Glomerular visceral epithelial cell (primary cell): ENCODE data around the gene GALC.

Experiments
- DNase-seq: peaks from one replicate; pipeline ENCODE4 v3.0.0-alpha.2; 2016; ENCODE audit errors: extremely low spot score

Gene GALC

DNA sequence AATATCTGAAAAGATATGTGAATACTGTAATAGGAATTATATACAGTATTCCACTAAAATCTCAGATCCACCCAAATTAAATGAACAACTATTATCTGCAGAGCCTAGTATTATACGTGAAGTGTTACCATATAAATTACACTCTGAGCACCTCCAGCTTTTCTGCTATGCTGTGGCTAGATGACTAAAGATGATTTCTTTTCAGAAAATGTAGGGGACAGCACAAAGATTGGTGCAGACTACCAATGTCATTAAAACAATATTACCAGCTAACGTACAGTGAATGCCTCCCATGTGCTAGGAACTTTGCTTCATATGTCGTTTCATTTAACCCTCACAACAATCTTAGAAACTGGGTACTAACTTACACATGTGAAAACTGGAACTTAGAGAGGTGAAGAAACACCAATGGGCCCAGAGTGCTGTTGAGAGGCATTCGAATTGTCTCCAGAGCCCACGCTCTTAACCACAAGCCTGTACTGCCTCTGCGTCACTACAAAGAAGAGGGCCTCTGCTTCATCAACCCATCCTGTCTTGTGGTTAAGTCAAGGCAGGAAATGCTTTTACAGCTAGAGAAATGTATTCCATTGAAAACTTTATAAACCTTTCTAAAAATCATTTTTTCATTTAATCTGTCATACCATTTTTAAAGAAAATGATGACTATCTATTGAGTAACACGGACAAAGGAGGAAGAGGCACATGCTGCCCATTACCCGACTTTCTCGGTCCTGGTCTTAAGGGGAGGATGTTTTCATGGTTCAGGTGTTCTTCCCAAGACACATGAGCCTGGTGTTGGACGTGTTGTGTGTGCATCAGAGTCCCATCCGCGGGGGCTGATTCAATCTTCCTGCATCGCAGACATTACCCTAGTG, 13.2 kb upstream of the GALC start:
- no peak for DNase-seq

DNA sequence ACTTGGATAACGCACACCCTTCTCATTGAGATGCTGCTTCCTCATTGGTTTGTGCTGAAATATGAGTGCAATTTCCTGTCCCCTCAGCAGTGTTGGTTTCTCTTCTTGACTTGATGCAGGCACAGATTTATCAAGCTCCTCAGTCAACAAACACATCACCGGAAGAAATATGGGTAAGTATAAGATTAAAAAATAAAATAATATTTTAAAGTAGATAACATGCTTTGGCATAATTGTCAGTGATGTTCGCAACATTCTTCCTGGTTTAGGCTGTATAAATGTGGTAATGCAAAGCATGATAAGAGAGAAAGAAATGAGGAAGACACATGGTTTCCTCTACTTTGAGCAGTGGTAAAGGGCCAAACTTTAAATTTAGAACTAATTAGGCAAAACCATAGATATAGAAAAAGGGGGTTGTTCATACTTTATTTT, 12.1 kb upstream of the GALC start, which contains the start of gene GPR65:
GPR65 (plus strand) TSS at position 86 of the 432 bp plus-strand sequence. CDS start 5,713 bp downstream, outside the sequence.
- DNase-seq, result no peak

DNA sequence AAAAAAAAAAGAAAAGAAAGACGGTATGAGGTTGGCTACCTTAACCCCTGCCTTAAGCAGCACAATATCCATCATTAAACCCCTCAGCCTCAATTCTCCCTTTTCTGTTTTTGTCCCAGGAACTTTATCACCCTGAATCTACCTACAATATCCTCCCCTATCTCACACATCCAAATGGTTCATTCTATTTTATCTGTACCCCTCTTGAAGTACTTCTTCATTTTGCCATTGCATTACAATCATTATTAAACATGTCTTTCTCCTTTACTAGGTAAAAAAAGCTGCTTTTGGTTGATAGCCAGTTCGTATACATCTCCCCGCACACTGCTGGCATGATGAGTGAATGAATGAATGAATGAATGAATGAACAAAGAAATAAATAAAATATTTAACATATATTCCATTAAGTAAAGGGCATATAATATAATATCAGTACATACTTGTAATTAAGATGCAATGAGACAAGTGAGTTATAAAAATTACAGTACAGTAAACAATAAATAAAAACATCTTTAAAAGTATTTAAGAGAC, 11.6 kb upstream of the GALC start:
- DNase-seq, result no peak

GRCh38 chr14:88003425-88003824, 10.4 kb upstream of the GALC start:
- no peak for DNase-seq

DNA sequence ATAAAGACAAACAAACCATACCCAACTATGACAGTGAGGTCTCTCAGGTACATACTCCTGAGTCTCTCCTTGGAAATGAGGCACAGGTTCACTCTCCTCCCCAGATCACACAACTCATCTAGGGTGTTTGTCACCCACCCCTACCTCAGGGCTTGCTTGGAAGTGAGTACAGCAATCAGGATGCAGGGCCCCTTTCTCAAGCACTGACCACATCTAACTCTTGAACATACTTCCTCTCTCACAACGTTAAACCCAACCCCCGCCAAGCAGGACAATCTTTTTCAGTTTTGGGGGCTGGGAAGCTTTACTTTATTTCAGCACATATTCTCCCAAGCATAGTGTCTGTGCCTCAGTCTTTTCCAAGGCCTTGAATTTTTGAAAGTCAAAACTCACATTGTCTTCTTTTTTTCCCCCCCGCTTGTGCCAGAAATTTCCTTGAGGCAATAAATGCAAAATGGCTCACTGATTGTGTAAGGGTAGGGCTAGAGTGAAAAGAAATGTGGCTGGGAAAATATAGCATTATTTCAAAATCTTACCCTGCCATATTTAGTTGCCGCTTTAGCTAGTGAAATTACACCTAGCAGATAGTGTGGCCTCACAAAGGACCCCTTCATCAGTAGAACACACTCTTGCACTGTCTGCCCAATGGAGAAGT, 9.6 kb upstream of the GALC start:
- DNase-seq, result no peak

- no peak for DNase-seq
These were observed 6.3 kb upstream of the GALC start for GRCh38 chr14:87999277-87999676.

DNA sequence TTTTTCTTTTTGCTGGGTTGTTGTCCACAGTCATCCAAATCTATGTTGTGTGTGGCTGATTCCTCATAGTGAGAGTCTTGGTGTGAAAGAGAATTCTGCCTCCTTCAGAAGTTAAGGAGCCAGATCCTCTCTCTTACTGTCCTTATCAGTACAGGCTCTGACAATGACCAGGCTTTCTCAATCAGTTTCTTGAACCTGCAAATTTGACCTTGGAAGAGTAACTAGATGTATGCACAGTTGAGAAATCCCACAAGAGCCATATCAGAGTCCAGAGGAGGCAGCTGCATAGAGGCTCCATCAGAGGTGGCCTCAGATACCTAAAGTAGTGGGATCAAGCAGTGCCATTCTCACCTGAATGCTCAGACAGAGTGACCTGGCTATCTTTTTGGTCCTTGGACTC, 5.5 kb upstream of the GALC start:
- DNase-seq, result no peak

DNA sequence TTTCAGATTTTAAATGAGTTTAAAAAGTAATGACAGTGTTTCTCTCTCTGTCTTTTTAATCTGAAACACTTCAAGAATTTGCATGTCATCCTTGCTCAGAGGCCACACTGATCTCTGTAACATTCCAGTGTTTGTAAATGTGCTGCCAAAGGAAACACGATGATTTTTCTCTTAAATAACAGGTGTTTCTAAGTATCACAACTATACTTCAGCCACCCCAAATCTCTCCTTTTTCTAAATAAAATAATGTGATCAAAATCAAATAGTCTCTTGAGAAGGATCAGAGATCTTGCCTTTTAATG, 3.3 kb upstream of the GALC start:
- DNase-seq, result no peak

DNA sequence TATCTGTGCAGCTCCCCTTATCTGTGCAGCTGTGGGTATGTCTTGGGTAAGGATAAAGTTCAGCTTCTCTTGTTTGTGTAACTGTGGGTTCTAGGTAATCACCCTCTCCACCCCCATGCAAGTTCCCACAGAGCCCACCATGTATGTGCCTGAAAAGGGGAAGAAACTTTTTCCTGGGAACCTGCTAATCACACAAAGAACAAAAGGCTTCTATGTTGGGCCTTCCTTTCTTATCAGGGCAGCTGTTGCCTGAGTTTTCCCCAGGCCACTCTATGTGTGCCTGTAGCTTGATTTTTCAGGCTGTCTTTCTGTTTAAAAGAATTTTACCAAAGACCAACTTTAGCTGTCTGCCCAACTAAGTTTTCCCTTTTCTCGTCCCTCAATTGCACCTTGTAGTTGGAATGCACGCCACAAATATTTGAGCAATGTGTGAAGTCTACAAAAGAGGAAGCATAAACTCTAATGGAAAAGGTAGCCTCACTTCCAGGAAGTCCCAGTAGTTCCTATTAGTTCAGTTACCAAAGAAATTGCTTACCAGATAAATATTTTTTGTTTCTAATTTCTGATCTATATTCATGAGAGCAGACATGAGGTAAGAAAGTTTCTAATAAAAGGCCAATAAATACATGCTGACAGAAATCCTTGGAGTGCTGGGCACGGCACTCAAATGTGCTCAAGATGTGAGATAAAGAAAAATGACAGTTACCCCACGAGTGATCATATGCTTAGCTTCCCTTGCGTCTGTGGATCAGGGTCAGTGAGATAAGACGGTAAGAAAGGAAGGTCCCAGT, 2.7 kb upstream of the GALC start:
- peak; percentile 24 for DNase-seq

DNA sequence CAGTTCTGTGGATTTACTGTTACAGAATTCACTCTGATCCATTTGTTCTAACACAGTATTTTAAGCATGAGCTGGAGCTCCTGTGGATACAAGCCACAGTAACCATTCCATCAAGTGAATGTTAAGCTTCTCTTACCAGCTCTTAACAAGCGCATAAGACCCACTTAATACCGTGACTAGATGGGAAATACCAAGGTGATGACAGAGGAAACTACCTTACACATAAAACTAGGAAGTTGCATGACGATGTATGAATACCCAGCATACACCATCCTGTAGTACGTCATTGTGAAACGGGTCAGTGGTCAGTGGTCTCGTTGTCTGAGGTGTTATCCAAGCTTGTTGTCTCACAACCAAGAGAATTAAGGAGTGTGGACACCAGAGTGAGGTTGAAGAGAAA, 2.0 kb upstream of the GALC start:
- peak; percentile 17 for DNase-seq

DNA sequence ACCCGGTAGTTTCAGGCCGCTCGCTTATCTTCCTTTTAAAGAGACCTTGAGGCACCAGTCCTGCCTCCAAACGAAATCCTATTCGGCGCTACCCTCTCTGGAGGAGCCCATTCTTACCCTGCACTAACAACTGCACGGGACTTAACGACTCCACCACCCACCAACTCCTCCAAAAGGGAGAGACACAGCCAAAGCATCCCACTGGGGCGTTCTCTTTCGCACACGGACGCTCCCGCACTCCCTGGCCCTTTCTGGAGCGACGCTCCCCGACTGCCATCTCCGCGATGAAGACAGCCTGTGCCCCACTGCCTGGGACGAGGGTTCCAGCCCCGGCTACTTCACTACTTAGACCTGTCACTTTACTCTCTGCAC, 650 bp downstream of the GALC start:
- DNase-seq, result no peak

DNA sequence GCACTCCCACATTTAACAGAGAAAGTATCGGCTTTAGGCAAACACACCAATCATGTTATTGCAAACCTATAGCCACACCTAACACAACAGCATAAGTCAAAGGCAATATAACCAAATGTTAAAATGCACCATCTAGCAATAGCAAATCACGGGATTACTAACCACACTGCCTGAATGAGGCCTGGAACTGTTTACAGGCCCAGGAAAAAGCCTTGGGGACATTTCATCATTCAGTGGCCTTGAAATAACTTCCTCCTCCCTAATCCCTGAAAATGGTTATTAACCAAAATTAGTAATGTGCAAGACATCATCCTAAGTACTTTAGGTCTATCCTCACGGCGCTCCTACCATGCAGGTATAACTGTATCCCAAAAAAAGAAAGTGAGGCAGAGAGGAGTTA, 2.3 kb downstream of the GALC start:
- no peak for DNase-seq

GRCh38 chr14:87989956-87990299, 3.1 kb downstream of the GALC start:
- no peak for DNase-seq

DNA sequence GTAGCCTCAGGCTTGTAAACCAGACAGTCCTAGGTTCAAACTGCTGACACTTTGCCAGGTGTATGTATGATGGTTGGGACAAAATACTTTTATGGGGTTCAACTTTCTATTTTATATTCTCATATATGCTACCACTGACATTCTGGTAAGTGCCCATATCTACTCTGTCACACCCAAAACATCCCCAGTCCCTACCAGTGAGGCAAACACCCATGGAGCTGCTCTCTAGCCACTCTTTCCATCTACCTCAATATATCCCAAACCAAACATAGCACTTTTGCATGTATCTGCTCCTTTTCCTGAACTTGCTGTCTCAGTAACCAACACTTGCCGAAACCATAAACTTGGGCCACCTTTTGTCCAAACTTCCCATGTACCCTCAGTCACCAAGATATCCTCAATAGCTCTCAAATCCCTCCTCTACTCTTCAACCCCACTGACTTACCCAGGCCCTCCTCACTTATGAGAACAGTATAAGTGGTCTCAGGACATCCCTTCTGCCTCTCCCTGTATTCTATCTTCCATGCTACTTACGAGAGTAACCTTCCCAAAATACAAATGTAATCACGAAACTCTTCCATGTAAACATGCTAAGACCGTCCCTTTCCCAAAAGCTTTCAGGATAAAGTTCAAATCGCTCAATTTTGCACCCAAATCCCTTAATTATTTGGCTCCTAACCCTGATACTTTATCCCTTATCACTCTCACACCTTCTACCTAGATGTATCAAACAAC, 3.6 kb downstream of the GALC start:
- no peak for DNase-seq

DNA sequence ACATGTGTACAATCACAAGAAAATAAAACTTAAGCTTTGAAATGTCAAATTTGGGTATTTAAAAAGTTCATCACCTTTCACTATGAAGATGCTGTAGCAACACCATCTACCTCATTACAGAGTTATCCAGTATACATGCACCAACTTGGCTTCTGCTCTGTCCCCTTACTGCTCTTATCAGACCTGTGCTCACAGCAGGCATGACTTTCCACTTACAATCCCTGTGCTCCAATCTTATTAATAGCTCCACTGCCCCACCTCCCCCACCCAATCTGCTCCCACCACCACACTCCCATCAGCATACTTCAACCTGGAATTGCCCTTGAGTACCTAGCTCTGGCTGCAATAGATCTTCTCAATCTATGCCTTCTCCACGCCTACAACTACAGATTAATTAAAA, 13.3 kb downstream of the GALC start:
- no peak for DNase-seq

DNA sequence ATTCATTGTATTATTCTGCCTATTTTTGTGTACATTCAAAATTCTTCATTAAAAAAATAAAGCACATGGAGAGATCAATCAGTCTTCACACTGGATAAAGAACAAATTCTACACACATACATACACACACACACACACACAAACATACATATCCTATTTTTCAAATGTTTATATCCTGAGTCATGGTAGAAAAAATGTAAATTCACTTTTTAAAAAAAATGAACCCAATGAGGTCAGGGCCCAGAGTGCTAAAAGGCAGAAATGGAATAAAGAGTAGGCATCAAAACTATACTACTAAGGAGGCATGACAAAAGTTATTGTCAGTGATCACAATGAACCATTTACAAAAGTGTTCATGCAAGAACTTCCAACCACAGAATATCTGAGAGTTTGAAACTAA, 17.3 kb downstream of the GALC start:
- DNase-seq, result no peak

- no peak for DNase-seq
These were observed 22.0 kb downstream of the GALC start for GRCh38 chr14:87971010-87971409.

DNA sequence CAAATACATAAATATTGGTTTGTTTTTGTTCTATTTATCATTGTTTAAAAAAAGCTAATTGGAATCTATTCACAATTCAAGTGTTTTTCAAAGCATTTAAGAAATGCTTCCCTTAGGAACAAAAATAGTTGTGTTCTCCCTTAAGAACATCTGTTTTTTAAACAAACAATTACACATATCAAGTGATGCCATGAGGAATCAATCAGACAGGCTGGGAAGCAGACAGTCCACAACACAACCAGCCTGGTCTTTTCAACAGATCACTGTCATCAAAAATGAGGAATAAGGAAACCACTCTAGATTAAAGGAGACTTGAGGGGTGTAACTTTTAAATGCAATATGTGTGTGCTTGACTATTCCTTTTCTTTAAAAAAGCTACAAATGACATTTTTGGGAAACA, 25.5 kb downstream of the GALC start:
- no peak for DNase-seq

DNA sequence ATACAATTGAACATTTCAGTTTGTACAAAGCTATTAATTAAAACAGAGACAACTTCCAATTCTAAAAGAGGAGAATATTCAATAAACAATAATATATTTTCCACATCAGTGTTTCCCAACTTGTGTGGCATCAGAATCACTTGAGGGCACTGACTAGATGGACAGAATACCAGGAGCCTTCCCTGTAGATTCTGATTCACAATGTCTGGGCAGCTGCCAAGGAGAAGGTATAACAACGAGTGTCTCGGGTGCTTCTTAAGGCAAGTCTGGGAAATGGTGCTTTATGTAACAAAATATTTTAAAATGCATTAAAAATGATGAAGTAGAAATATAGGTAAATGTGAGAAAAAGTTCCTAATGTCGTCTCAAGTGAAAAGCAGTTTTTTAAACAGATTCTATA, 26.2 kb downstream of the GALC start:
- peak; percentile 9 for DNase-seq

GRCh38 chr14:87961246-87961645, 31.7 kb downstream of the GALC start:
- no peak for DNase-seq

GRCh38 chr14:87960013-87960787, 32.8 kb downstream of the GALC start:
- DNase-seq, result no peak
